HG03196 (cell line): ENCODE measurements around the gene POU5F1.

Experiments
- ATAC-seq: cut with Tn5 transposase; IDR thresholded peaks from one replicate; pipeline ENCODE4 v1.9.1; 2021; ENCODE audit not compliant: unreplicated experiment

POU5F1 gene

DNA sequence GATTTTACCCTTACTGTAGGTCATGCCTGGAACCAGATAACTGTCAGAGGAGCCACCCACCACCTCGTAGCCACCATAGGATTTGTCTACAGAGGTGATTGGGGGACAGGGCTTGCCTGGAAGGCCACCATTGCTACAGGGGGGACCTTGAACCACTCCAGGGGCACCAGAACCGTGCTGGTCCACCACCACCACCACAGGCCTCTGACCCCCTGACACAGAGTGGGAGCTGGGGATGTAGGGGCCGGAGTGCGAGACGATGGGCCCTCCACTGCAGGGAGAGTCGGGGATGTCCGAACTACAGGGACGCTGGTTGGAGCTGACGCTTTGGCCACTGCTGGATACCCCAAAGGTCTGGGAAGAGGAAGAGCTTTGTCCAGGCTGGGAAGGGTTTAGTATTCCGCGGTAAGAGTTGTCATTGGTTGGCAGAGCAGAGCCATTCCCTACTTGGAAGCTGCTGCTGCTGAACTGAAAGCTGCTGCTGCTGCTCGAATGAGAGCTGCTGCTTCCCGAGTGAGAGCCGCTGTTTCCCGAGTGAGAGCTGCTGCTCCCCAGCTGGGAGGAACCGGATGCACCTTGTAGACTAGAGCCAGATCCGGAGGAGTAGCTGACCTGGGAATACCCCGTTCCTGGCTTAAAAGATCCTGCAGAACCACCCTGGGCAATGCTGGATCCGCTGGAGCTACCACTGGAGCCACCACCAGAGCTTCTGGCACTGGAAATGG, 53.7 kb downstream of the POU5F1 start:
- ATAC-seq: no peak

DNA sequence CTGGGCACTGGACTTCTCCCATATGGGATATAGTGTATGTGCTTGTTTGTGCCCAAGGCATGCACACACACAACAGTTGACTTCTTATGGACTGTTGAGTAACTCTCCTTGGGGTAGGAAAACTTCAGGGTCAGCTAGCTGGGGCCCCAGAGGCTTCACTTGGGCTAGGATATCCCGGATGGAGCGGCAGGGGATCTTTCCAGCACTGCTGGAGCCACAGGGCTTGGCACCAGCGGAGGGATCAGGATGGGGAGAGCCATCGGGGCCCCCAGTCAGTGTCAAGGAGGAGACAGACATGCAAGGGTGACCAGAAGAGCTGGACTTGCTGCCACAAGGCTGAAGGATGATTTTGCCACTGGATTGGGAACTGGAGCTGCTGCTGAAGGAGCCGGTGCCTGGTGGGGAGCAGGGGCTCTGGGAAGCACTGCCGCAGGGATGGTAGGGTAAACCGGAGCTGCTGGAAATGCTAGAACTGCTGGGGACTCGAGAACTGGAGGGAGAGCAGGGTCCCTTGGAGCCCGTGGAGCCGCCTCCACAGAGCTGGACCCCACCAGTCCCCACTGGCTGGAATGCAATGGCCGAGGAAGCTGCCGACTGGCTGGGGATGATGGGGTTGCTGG, 54.4 kb downstream of the POU5F1 start:
- ATAC-seq: no peak

DNA sequence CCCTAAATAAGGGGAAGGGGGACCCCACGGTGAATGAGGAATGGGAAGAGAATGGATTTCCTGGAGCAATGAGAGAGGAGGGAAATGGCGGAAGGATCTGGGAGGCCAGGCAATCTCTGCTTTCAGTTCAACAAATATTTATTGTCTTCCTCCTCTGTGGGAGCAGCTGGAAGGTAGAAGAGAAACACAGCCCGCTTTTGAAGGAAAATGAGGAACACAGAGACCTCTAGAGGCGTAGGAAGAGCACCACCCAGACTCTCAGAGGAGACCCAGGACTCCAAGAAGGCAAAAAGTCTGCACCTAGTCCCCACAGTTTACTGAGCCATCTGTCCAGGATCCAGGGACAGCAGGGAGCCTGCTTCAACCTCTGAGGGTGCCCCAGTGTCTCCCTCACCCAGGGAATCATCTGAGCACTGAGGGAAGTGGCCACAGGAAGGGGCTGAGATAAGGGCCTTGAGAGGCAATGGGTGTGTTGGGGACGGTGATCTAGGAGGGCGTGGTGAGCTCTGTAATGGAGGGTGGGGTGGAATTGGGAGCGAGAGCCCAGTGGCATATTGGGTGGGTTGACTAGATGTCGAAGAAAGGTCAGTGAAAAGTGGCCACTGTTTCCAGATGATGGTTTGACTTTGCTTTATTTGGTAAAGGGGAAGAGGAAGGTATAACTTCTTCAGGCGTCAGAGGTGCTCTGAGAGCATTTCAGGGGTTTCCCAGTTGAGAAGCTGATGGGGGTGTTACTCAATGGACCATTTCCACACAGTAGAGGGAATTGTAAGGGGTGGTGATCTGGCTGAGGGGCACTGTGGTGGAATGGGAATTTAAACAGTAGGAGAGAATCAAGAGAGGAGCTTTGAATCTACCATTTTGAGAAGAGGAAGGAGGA, 55.3 kb downstream of the POU5F1 start:
- no peak for ATAC-seq

DNA sequence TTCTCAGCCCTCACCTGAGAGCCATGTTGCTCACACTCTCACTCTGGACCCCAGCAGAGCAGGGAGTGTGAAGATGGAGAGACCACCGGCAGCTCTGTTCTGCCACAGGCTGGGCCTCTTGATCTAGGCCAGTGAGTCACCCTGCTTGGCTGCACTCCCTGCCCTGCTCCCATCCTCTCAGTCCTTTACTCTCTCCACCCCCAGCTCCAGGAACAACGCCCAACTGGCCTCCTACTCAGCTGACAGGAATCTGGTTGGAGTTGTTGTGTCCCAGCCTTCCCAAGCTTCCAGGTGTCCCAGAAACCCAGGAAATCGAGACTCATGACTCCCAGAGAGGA, 56.0 kb downstream of the POU5F1 start, which contains the start of gene PSORS1C1:
Gene PSORS1C1 (plus strand): TSS at position 260 of the 338 bp plus-strand sequence. CDS start 14,833 bp downstream, outside the sequence.
- ATAC-seq: no peak
